ENCODE results near the gene LY86.

The LY86 gene

DNA sequence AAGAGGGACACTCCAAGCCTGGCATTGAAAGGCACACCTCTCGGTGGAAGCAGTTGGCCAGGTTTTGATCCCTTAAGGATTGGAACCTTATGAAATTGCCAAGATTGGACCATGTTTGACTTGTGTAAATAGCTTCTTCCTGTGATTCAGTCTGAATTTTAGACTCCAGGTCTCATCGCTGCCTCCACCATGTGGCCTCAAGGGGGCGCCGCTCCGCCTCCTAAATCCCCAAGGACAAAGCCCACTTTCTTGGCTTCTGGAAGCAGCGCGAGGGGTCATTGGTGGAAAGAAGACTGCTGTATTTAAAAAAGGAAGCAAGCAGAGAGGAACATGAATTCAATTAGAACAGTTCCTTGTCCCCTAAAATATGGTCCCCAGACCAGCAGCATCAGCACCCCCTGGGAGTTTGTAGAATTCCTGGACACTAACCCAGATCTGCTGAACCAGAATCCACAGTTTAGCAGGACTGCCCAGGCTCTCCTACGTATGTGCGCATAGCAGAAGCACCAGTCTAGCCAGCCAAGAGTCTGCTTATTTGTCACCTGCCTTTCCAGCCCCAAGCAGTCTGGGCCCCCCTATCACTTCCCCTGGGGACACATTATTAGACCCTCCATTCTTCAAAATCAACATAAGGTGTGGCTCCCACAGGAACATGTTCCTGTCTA lies 108.5 kb downstream of the LY86 start:
- H3K27me3 ChIP-seq (ENCODE audit: low read length): no peaks in the 10 kb centered on the region
- no peak overlapping the region for H2AFZ ChIP-seq (ENCODE audit: low read depth, low read length, severe bottlenecking)
- H3K9me2 ChIP-seq (replicated peaks; ENCODE audit: insufficient read depth, low read length): no peaks in the 10 kb centered on the region
- no peaks in the 10 kb centered on the region for H3K9me3 ChIP-seq (ENCODE audit: insufficient read depth, low read length)
- no peak for TF ChIP-seq EZH2phosphoT487 (conservative IDR thresholded peaks at IDR 0.05; ENCODE audit: low read length)
- TF ChIP-seq, protein P1, sequence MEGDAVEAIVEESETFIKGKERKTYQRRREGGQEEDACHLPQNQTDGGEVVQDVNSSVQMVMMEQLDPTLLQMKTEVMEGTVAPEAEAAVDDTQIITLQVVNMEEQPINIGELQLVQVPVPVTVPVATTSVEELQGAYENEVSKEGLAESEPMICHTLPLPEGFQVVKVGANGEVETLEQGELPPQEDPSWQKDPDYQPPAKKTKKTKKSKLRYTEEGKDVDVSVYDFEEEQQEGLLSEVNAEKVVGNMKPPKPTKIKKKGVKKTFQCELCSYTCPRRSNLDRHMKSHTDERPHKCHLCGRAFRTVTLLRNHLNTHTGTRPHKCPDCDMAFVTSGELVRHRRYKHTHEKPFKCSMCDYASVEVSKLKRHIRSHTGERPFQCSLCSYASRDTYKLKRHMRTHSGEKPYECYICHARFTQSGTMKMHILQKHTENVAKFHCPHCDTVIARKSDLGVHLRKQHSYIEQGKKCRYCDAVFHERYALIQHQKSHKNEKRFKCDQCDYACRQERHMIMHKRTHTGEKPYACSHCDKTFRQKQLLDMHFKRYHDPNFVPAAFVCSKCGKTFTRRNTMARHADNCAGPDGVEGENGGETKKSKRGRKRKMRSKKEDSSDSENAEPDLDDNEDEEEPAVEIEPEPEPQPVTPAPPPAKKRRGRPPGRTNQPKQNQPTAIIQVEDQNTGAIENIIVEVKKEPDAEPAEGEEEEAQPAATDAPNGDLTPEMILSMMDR (IDR thresholded peaks at IDR 0.05; ENCODE audit: insufficient read depth, low read length, poor library complexity, severe bottlenecking): peak; percentile 98
- no peak overlapping the region for H3K27ac ChIP-seq (ENCODE audit: low read depth, low read length)
- no peak overlapping the region for H3K9ac ChIP-seq (ENCODE audit: low read length)
- no peaks in the 10 kb centered on the region for H4K20me1 ChIP-seq (ENCODE audit: low read depth, low read length)
- no peaks in the 10 kb centered on the region for H3K79me2 ChIP-seq (ENCODE audit: insufficient read depth, low read length)
- no peaks in the 10 kb centered on the region for H3F3A ChIP-seq (ENCODE audit: insufficient read depth)
- no peak overlapping the region for H3K4me2 ChIP-seq (ENCODE audit: low read depth, low read length, poor library complexity, severe bottlenecking)
- H3K36me3 ChIP-seq (ENCODE audit: low read length): no peaks in the 10 kb centered on the region
- no peak overlapping the region for H3K4me3 ChIP-seq (ENCODE audit: insufficient read depth, low read length, poor library complexity, severe bottlenecking)

DNA sequence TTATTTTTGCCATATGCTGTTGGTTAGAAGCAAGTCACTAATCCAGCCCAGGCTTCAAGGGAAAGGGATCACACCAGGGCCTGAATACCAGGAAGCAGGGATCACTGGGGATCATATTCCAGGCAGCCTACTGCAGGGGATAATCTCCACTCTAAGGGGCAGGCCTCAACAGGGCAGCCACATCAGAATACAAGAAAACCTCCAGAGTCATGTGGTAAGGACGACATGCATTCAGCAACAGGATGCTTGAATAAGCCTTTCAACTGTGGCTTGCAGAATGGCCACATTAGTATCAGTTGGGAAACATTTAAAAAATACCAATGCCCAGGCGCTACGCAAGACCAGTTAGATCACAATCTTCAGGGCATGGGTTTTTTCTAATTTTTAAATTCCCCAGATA lies 109.1 kb downstream of the LY86 start:
- no peak overlapping the region for H3K4me2 ChIP-seq (ENCODE audit: low read depth, low read length, poor library complexity, severe bottlenecking)
- H3K27me3 ChIP-seq (ENCODE audit: low read length): no peaks in the 10 kb centered on the region
- no peaks in the 10 kb centered on the region for H3K36me3 ChIP-seq (ENCODE audit: low read length)
- H3K4me3 ChIP-seq (ENCODE audit: insufficient read depth, low read length, poor library complexity, severe bottlenecking): no peak overlapping the region
- H3K27ac ChIP-seq (ENCODE audit: low read depth, low read length): no peak overlapping the region
- H3K9me2 ChIP-seq (replicated peaks; ENCODE audit: insufficient read depth, low read length): no peaks in the 10 kb centered on the region
- H2AFZ ChIP-seq (ENCODE audit: low read depth, low read length, severe bottlenecking): no peak overlapping the region
- no peaks in the 10 kb centered on the region for H4K20me1 ChIP-seq (ENCODE audit: low read depth, low read length)
- no peaks in the 10 kb centered on the region for H3F3A ChIP-seq (ENCODE audit: insufficient read depth)
- H3K9me3 ChIP-seq (ENCODE audit: insufficient read depth, low read length): no peaks in the 10 kb centered on the region
- no peak overlapping the region for H3K9ac ChIP-seq (ENCODE audit: low read length)
- H3K79me2 ChIP-seq (ENCODE audit: insufficient read depth, low read length): no peaks in the 10 kb centered on the region
- no peak for TF ChIP-seq EZH2phosphoT487 (conservative IDR thresholded peaks at IDR 0.05; ENCODE audit: low read length)
- TF ChIP-seq, protein P1 (IDR thresholded peaks at IDR 0.05; ENCODE audit: insufficient read depth, low read length, poor library complexity, severe bottlenecking): no peak

DNA sequence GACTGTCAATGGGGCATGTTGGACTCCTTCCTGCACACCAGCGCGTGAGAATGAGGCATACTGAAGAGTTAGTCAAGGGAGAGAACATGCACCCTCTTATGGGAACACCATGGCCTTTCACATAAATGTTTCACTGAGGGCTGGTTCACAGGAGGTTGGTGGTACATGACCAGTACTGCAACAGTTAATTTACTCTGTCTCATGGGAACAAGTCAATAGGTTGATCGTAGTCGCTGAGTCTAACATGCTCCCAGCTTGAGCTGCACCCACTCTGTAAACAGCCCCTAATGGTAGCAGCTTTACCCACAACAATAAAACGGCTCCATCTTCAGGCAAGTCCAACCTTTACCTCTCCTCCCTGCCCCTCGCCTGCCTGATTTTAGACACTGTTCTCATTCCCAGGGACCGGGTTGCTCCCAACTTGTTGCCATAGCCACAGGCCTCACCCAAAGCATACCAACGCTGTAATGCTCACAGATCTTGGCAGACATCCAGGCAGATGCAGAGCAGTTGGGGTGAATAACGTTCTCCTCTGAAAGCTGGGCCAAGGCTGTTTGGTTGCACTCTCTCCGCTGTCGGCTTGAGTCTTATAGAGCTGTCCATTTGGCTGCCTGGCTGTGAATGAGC lies 111.3 kb downstream of the LY86 start:
- H4K20me1 ChIP-seq (ENCODE audit: low read depth, low read length): no peaks in the 10 kb centered on the region
- H3K9me3 ChIP-seq (ENCODE audit: insufficient read depth, low read length): no peaks in the 10 kb centered on the region
- no peak overlapping the region for H3K27ac ChIP-seq (ENCODE audit: low read depth, low read length)
- no peak overlapping the region for H3K4me2 ChIP-seq (ENCODE audit: low read depth, low read length, poor library complexity, severe bottlenecking)
- H3F3A ChIP-seq (ENCODE audit: insufficient read depth): no peaks in the 10 kb centered on the region
- no peaks in the 10 kb centered on the region for H3K36me3 ChIP-seq (ENCODE audit: low read length)
- no peak overlapping the region for H3K9ac ChIP-seq (ENCODE audit: low read length)
- H3K9me2 ChIP-seq (replicated peaks; ENCODE audit: insufficient read depth, low read length): no peaks in the 10 kb centered on the region
- no peaks in the 10 kb centered on the region for H3K79me2 ChIP-seq (ENCODE audit: insufficient read depth, low read length)
- no peak overlapping the region for H3K4me3 ChIP-seq (ENCODE audit: insufficient read depth, low read length, poor library complexity, severe bottlenecking)
- no peak for TF ChIP-seq EZH2phosphoT487 (conservative IDR thresholded peaks at IDR 0.05; ENCODE audit: low read length)
- TF ChIP-seq, protein P1 (IDR thresholded peaks at IDR 0.05; ENCODE audit: insufficient read depth, low read length, poor library complexity, severe bottlenecking): no peak
- no peak overlapping the region for H2AFZ ChIP-seq (ENCODE audit: low read depth, low read length, severe bottlenecking)
- H3K27me3 ChIP-seq (ENCODE audit: low read length): no peaks in the 10 kb centered on the region

All from SU-DHL-6 (cell line).